Activated CD8-positive, alpha-beta T cell treated with anti-CD3 and anti-CD28 coated beads for 36 hours (primary cell): Measurements from ENCODE around the gene ZHX3. TPM values are rescaled to one million over a fixed set of nuclear protein-coding genes. Genes with fewer than 3 reads are reported as not detected.

Experiments used
- ATAC-seq: fragments of 200-7000 bp; cut with Tn5 transposase; one replicate; pipeline ENCODE4 v1.10.0; 2021; ENCODE audit warnings: mild to moderate bottlenecking, moderate library complexity
- CTCF ChIA-PET: fragments of 350-600 bp; sonication (Branson Sonifier 250); formaldehyde crosslinking; loops from one replicate; lab custom pipeline; 2021; ENCODE audit warnings: antibody characterized with exemption; lab: Charles Lee
- POLR2A ChIA-PET: fragments of 350-600 bp; sonication (Branson Sonifier 250); formaldehyde crosslinking; loops from one replicate; lab custom pipeline; 2021; ENCODE audit warnings: antibody characterized with exemption; lab: Charles Lee
- DNase-seq: peaks from one replicate; pipeline ENCODE4 v3.0.0-alpha.2; 2020
- H3K27ac Mint-ChIP-seq: one replicate; pipeline ENCODE4 v1.8.0; 2021; ENCODE audit warnings: mild to moderate bottlenecking, mixed read lengths
- H3K27me3 Mint-ChIP-seq: one replicate; pipeline ENCODE4 v1.8.0; 2021; ENCODE audit warnings: mixed read lengths
- H3K36me3 Mint-ChIP-seq: one replicate; pipeline ENCODE4 v1.8.0; 2021; ENCODE audit warnings: low read depth, mixed read lengths
- H3K4me1 Mint-ChIP-seq: one replicate; pipeline ENCODE4 v1.8.0; 2021; ENCODE audit warnings: low read depth, mixed read lengths
- H3K4me3 Mint-ChIP-seq: one replicate; pipeline ENCODE4 v1.8.0; 2021; ENCODE audit warnings: mild to moderate bottlenecking, moderate library complexity, mixed read lengths
- H3K9me3 Mint-ChIP-seq: one replicate; pipeline ENCODE4 v1.8.0; 2021; ENCODE audit warnings: mixed read lengths
- intact Hi-C: fragments of 100-400 bp; cut with micrococcal nuclease; formaldehyde crosslinking; loops from one replicate; pipeline ENCODE4 v1.10.0; 2022
- total RNA-seq, 2 experiments: library from RNA; stranded (reverse); gene quantifications; one replicate each; pipeline ENCODE4 v1.2.3, GENCODE V29; 2021
- TF ChIP-seq, protein P1 (sequence below): fragments of 200-600 bp; IDR thresholded peaks from one replicate; pipeline ENCODE4 v1.8.0; 2022; ENCODE audit warnings: antibody characterized with exemption, mild to moderate bottlenecking

Gene ZHX3
- total RNA-seq, 2 experiments from 2014 or later = 14.1 to 14.2 TPM

DNA sequence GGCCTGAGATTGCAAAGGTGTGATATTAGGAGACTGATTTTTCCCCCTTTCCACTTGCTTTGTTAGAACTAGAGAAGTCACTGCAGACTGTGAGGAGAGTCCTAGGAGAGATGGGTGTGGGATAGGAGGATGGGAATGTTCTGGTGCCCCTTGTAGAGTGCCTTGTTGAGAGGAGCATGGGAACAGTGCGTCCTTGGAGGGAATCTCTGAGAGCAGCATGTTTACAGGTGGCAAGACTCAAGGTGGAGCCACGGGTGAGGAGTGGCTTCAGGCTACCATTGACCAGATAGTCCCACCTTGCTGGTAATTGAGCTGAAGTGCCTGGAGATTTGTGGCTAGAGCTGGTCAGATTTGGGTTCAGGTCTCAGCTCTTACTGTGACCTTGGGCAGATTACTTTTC lies 174.2 kb downstream of the ZHX3 start:
- TF ChIP-seq, protein P1, sequence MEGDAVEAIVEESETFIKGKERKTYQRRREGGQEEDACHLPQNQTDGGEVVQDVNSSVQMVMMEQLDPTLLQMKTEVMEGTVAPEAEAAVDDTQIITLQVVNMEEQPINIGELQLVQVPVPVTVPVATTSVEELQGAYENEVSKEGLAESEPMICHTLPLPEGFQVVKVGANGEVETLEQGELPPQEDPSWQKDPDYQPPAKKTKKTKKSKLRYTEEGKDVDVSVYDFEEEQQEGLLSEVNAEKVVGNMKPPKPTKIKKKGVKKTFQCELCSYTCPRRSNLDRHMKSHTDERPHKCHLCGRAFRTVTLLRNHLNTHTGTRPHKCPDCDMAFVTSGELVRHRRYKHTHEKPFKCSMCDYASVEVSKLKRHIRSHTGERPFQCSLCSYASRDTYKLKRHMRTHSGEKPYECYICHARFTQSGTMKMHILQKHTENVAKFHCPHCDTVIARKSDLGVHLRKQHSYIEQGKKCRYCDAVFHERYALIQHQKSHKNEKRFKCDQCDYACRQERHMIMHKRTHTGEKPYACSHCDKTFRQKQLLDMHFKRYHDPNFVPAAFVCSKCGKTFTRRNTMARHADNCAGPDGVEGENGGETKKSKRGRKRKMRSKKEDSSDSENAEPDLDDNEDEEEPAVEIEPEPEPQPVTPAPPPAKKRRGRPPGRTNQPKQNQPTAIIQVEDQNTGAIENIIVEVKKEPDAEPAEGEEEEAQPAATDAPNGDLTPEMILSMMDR = no peak
- H3K27ac Mint-ChIP-seq = peak overlapping the region; percentile 91
- H3K4me1 Mint-ChIP-seq = peaks cover 92% of the 10 kb centered on the region
- CTCF ChIA-PET = interaction anchor here (0.9 to 14.5 kb wide), 6 partner anchors 8 to 30 kb away, joined by 4 to 209 read pairs (median 6); no protein-coding TSS in a partner anchor
- H3K27me3 Mint-ChIP-seq = no peaks in the 10 kb centered on the region
- ATAC-seq = no peak
- H3K9me3 Mint-ChIP-seq = no peaks in the 10 kb centered on the region
- peak overlapping the region; percentile 91 for H3K4me3 Mint-ChIP-seq
- intact Hi-C loops = loop anchor here (2.0 kb wide), 1 partner anchor 13 kb away; no protein-coding TSS in a partner anchor
- peak; percentile 1 for DNase-seq
- POLR2A ChIA-PET = interaction anchor here (15.4 kb wide), 1 partner anchor 14 kb away, joined by 361 read pairs; no protein-coding TSS in a partner anchor
- H3K36me3 Mint-ChIP-seq = peaks cover 73% of the 10 kb centered on the region

- peaks cover 87% of the 10 kb centered on the region for H3K4me1 Mint-ChIP-seq
- ATAC-seq (peak; percentile 19), DNase-seq (peak; percentile 64)
- intact Hi-C loops = loop anchor here (2.0 kb wide), 1 partner anchor 14 kb away; no protein-coding TSS in a partner anchor
- H3K27me3 Mint-ChIP-seq = no peaks in the 10 kb centered on the region
- POLR2A ChIA-PET = interaction anchor here (0.9 to 15.4 kb wide), 3 partner anchors 10 to 187 kb away, joined by 3 to 361 read pairs (median 3); no protein-coding TSS in a partner anchor
- TF ChIP-seq, protein P1 = no peak
- CTCF ChIA-PET = interaction anchor here (1.6 to 14.5 kb wide), 7 partner anchors 7 to 197 kb away, joined by 5 to 209 read pairs (median 7); no protein-coding TSS in a partner anchor
- H3K36me3 Mint-ChIP-seq = peaks cover 72% of the 10 kb centered on the region
- H3K9me3 Mint-ChIP-seq = no peaks in the 10 kb centered on the region
- H3K27ac Mint-ChIP-seq = peak overlapping the region; percentile 91
- peak overlapping the region; percentile 91 for H3K4me3 Mint-ChIP-seq
Measured at GRCh38 chr20:41142919-41143318, 174.6 kb downstream of the ZHX3 start.

GRCh38 chr20:41142245-41142644 lies 175.3 kb downstream of the ZHX3 start:
- H3K36me3 Mint-ChIP-seq = peaks cover 69% of the 10 kb centered on the region
- TF ChIP-seq, protein P1 = no peak

GRCh38 chr20:41141153-41141815 lies 176.2 kb downstream of the ZHX3 start:
- Mint-ChIP-seq H3K4me3 (peak overlapping the region; percentile 91), H3K4me1 (peaks cover 75% of the 10 kb centered on the region), H3K27me3 (no peaks in the 10 kb centered on the region), H3K27ac (peak overlapping the region; percentile 91), H3K9me3 (no peaks in the 10 kb centered on the region), H3K36me3 (peaks cover 61% of the 10 kb centered on the region)
- DNase-seq (peak; percentile 44), ATAC-seq (no peak)
- POLR2A ChIA-PET = interaction anchor here (0.8 to 15.4 kb wide), 4 partner anchors 16 to 36 kb away, joined by 3 to 361 read pairs (median 4); no protein-coding TSS in a partner anchor
- CTCF ChIA-PET = interaction anchor here (0.6 to 14.5 kb wide), 11 partner anchors 8 to 198 kb away, joined by 3 to 209 read pairs (median 5); no protein-coding TSS in a partner anchor
- TF ChIP-seq, protein P1 = no peak
- intact Hi-C loops = no loop called here

More at GRCh38 chr20:41142245-41142644, 175.3 kb downstream of the ZHX3 start:
- no peaks in the 10 kb centered on the region for H3K9me3 Mint-ChIP-seq
- no peaks in the 10 kb centered on the region for H3K27me3 Mint-ChIP-seq
- POLR2A ChIA-PET = interaction anchor here (0.9 to 15.4 kb wide), 4 partner anchors 10 to 187 kb away, joined by 3 to 361 read pairs (median 3); no protein-coding TSS in a partner anchor
- CTCF ChIA-PET = interaction anchor here (0.7 to 14.5 kb wide), 9 partner anchors 7 to 197 kb away, joined by 3 to 209 read pairs (median 7); no protein-coding TSS in a partner anchor
- intact Hi-C loops = loop anchor here (2.0 kb wide), 1 partner anchor 15 kb away; no protein-coding TSS in a partner anchor
- peaks cover 83% of the 10 kb centered on the region for H3K4me1 Mint-ChIP-seq
- DNase-seq = no peak
- H3K27ac Mint-ChIP-seq = peak overlapping the region; percentile 91
- no peak for ATAC-seq
- H3K4me3 Mint-ChIP-seq = peak overlapping the region; percentile 91
